ENCODE data around the gene DCAF15. TPM values are rescaled to one million over a fixed set of nuclear protein-coding genes. Genes with fewer than 3 reads are reported as not detected.

DCAF15 gene
- total RNA-seq, 1 donor from 2014 or later = 28.6 TPM

DNA sequence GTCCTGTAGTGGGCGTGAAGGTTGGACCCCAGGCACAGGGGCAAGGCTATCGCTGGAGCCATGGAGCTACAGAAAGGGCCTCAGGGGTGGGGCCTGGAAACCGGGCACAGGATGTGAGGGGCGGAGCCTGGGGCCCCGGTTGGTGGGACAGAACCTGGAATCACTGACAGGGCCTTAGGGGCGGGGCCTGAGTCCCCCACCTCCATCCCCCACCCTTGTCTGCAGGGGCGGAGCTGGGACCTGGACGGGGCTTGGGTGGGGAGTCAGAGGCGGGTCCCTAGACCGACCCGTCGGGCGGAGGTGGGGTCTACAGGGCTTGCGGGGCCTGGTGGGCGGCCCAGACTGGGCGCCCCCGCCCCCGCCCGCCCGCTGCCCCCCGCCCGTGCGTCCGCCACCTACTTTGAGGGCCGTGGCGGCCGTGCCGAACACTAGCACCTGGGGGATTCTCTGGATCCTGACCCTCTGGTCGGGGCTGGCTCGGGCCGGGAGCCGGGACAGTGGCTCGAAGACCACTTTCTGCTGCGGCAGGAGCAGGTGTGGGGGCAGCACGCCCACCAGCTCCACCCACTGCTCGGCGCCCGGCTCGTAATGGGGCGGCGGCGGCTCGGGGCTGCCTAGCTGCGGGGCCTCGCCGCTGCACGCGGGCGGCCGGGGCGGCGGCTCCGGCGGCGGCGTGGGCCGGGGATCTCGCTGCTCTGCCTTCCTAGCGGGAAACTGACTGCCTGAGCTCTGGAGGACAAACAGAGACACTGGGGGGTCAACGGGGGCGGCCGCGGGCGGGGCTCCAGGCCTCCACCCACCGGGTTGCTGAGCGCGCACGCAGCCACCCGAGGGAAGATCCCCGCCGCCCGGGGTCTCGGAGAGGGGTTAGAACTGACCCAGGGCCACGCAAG, 26.3 kb downstream of the DCAF15 start:
- H3K27ac ChIP-seq = no peak overlapping the region

DNA sequence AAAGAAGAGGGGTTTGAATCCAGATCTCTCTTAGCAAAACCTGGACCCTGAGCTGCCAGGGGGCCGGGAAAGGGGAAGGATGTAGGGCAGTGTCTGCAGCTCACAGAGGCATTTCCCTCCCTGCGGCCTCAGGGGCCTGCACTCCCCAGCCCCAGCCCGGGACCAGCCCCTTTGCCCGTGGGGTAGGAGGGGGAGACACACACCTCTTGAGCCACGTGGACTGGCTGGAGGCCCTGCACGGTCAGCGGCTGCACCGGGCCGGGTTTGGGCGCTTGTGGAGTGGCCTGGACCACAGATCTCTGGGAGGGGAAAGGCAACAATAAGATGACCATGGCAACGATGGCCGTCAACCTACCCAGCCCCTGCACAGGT, 26.9 kb downstream of the DCAF15 start:
- H3K4me1 Mint-ChIP-seq = peaks cover 15% of the 10 kb centered on the region
- no peaks in the 10 kb centered on the region for H3K9me3 Mint-ChIP-seq
- Histone ChIP-seq H3K36me3 (no peaks in the 10 kb centered on the region), H3K79me2 (ENCODE audit: low read depth) (no peaks in the 10 kb centered on the region), H3K27me3 (peaks cover 6% of the 10 kb centered on the region), H3K27ac (no peak overlapping the region), H3K9ac (no peak overlapping the region), H3F3A (ENCODE audit: low read depth) (peaks cover 16% of the 10 kb centered on the region), H3K4me1 (peaks cover 18% of the 10 kb centered on the region), H3K4me3 (peak overlapping the region; percentile 49), H2AFZ (replicated peaks) (no peak overlapping the region), H4K20me1 (ENCODE audit: low read depth) (no peaks in the 10 kb centered on the region), H3K4me2 (peak overlapping the region; percentile 85), H3K9me3 (ENCODE audit: low read depth) (no peaks in the 10 kb centered on the region)
- H3K36me3 Mint-ChIP-seq = peaks cover 5% of the 10 kb centered on the region
- H3K27ac Mint-ChIP-seq = no peak overlapping the region
- H3K4me3 Mint-ChIP-seq = no peak overlapping the region
- H3K27me3 Mint-ChIP-seq (ENCODE audit: insufficient read depth, low read depth) = peaks cover 15% of the 10 kb centered on the region
- no peak for TF ChIP-seq EZH2phosphoT487 (IDR thresholded peaks at IDR 0.05)
- TF ChIP-seq, protein P1, sequence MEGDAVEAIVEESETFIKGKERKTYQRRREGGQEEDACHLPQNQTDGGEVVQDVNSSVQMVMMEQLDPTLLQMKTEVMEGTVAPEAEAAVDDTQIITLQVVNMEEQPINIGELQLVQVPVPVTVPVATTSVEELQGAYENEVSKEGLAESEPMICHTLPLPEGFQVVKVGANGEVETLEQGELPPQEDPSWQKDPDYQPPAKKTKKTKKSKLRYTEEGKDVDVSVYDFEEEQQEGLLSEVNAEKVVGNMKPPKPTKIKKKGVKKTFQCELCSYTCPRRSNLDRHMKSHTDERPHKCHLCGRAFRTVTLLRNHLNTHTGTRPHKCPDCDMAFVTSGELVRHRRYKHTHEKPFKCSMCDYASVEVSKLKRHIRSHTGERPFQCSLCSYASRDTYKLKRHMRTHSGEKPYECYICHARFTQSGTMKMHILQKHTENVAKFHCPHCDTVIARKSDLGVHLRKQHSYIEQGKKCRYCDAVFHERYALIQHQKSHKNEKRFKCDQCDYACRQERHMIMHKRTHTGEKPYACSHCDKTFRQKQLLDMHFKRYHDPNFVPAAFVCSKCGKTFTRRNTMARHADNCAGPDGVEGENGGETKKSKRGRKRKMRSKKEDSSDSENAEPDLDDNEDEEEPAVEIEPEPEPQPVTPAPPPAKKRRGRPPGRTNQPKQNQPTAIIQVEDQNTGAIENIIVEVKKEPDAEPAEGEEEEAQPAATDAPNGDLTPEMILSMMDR (IDR thresholded peaks at IDR 0.05) = no peak
- TF ChIP-seq EZH2 (IDR thresholded peaks at IDR 0.05) = no peak
- peak; percentile 27 for DNase-seq (ENCODE audit: low spot score)

More for the DNA sequence above, 26.3 kb downstream of the DCAF15 start:
- Histone ChIP-seq H3K4me2 (peak overlapping the region; percentile 85), H3K36me3 (no peaks in the 10 kb centered on the region), H2AFZ (replicated peaks) (no peak overlapping the region), H3K9me3 (ENCODE audit: low read depth) (no peaks in the 10 kb centered on the region), H3F3A (ENCODE audit: low read depth) (peaks cover 18% of the 10 kb centered on the region), H3K4me3 (peak overlapping the region; percentile 49), H3K27me3 (peaks cover 6% of the 10 kb centered on the region), H4K20me1 (ENCODE audit: low read depth) (peaks cover 2% of the 10 kb centered on the region), H3K9ac (no peak overlapping the region), H3K4me1 (peaks cover 14% of the 10 kb centered on the region), H3K79me2 (ENCODE audit: low read depth) (no peaks in the 10 kb centered on the region)
- Mint-ChIP-seq H3K27ac (no peak overlapping the region), H3K36me3 (peaks cover 9% of the 10 kb centered on the region), H3K4me1 (peaks cover 19% of the 10 kb centered on the region), H3K27me3 (ENCODE audit: insufficient read depth, low read depth) (peaks cover 15% of the 10 kb centered on the region), H3K9me3 (no peaks in the 10 kb centered on the region), H3K4me3 (peak overlapping the region; percentile 50)
- DNase-seq (ENCODE audit: low spot score) = peak; percentile 97
- TF ChIP-seq EZH2 (IDR thresholded peaks at IDR 0.05) (no peak), EZH2phosphoT487 (IDR thresholded peaks at IDR 0.05) (no peak)
- TF ChIP-seq, protein P1 (IDR thresholded peaks at IDR 0.05) = no peak

DNA sequence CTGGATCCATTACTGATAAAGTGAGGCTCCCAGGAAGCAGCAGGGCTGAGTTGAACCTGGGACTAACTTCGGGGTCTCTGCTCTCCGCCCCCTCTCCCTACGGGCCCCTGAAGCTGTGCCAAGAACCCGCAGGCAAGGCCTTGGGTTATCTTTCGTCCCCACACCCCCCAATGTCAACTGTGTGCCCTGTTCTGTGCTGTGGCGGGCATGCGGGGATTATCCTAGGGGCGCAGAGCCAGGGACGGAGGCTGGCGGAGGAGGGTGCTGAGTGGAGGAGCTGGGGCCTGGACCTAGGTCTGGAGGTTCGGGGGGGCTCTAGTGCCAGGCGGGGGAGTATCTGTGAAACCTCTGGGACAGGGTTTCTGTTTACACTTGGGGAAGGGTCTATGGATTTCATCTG, 27.4 kb downstream of the DCAF15 start:
- Mint-ChIP-seq H3K27ac (no peak overlapping the region), H3K36me3 (peaks cover 2% of the 10 kb centered on the region), H3K27me3 (ENCODE audit: insufficient read depth, low read depth) (peaks cover 15% of the 10 kb centered on the region), H3K4me1 (peaks cover 14% of the 10 kb centered on the region), H3K4me3 (peak overlapping the region; percentile 50), H3K9me3 (no peaks in the 10 kb centered on the region)
- Histone ChIP-seq H2AFZ (replicated peaks) (no peak overlapping the region), H3K4me3 (no peak overlapping the region), H3F3A (ENCODE audit: low read depth) (peaks cover 13% of the 10 kb centered on the region), H3K36me3 (no peaks in the 10 kb centered on the region), H3K27ac (no peak overlapping the region), H3K79me2 (ENCODE audit: low read depth) (no peaks in the 10 kb centered on the region), H3K9me3 (ENCODE audit: low read depth) (no peaks in the 10 kb centered on the region), H3K4me1 (peaks cover 19% of the 10 kb centered on the region), H3K4me2 (peak overlapping the region; percentile 85), H3K9ac (no peak overlapping the region), H3K27me3 (peaks cover 6% of the 10 kb centered on the region), H4K20me1 (ENCODE audit: low read depth) (no peaks in the 10 kb centered on the region)
- TF ChIP-seq EZH2 (IDR thresholded peaks at IDR 0.05) = no peak
- TF ChIP-seq, protein P1 (IDR thresholded peaks at IDR 0.05) = no peak
- no peak for TF ChIP-seq EZH2phosphoT487 (IDR thresholded peaks at IDR 0.05)
- DNase-seq (ENCODE audit: low spot score) = no peak
